Measurements from ENCODE around the gene HYAL3.

DNA sequence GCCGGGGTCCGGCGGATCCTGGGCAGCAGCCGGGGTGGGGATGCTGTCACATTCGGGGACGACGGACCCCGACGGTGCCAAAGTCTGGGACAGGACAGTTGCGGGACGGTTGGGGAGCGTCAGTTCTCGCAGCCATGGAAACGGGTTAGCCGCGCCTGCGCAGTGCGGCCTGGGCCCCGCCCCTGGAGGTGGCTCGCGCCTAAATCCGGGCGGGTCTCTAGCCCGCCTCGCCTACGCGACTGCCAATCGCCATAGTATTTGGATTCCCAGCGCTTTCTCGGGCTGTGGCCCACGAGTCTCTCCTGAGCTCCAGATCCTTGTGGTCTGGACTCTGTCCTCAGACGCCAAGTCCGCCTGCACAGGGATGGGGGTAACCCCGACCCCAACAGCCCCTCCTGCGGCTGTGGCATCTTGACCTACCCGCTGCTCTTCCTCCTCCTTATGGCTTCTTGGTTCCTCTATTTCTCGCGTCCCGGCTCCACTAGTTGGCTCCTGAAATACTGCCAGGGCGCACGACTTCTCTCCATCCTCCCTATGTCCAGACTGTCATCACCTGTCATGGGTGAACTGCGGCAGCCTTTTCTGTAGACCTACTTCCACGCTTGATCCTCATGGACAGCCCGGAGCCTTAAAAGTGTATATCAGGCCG is 46.5 kb upstream of the HYAL3 start, which contains the start of gene ZMYND10:
- no peak for TF ChIP-seq POLR2A (IDR thresholded peaks at IDR 0.05)
- TF ChIP-seq, protein P1, sequence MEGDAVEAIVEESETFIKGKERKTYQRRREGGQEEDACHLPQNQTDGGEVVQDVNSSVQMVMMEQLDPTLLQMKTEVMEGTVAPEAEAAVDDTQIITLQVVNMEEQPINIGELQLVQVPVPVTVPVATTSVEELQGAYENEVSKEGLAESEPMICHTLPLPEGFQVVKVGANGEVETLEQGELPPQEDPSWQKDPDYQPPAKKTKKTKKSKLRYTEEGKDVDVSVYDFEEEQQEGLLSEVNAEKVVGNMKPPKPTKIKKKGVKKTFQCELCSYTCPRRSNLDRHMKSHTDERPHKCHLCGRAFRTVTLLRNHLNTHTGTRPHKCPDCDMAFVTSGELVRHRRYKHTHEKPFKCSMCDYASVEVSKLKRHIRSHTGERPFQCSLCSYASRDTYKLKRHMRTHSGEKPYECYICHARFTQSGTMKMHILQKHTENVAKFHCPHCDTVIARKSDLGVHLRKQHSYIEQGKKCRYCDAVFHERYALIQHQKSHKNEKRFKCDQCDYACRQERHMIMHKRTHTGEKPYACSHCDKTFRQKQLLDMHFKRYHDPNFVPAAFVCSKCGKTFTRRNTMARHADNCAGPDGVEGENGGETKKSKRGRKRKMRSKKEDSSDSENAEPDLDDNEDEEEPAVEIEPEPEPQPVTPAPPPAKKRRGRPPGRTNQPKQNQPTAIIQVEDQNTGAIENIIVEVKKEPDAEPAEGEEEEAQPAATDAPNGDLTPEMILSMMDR (IDR thresholded peaks at IDR 0.05): no peak
- TF ChIP-seq EP300 (IDR thresholded peaks at IDR 0.05): no peak
